Fibroblast of lung (primary cell): ENCODE data around the gene RXRA. TPM values are rescaled to one million over a fixed set of nuclear protein-coding genes. Genes with fewer than 3 reads are reported as not detected.
A peak's percentile ranks its signal among the peaks of the same experiment; 100 is the strongest.

Experiments used
- DNase-seq, 2 donors: peaks; one replicate each; pipeline versions ENCODE4 v3.0.0 to v3.0.0-alpha.2; 2010; ENCODE audit warnings: low read depth in 2 of 2
- H2AFZ ChIP-seq: 2 replicates; pipeline ENCODE4 v1.5.1; 2012; ENCODE audit warnings: low read length, control low read depth, inconsistent platforms
- H3K27ac ChIP-seq: 2 replicates; pipeline ENCODE4 v1.5.1; 2011; ENCODE audit warnings: low read length, control low read depth; ENCODE audit not compliant: insufficient read depth
- H3K27me3 ChIP-seq: 2 replicates; pipeline ENCODE4 v1.5.1; 2011; ENCODE audit warnings: mild to moderate bottlenecking, low read length; ENCODE audit not compliant: control insufficient read depth, insufficient read depth
- H3K36me3 ChIP-seq: 2 replicates; pipeline ENCODE4 v1.5.1; 2011; ENCODE audit warnings: low read length; ENCODE audit not compliant: control insufficient read depth, insufficient read depth
- H3K4me1 ChIP-seq: 2 replicates; pipeline ENCODE4 v1.5.1; 2011; ENCODE audit warnings: low read length; ENCODE audit not compliant: control insufficient read depth, insufficient read depth; ENCODE audit errors: extremely low read depth
- H3K4me2 ChIP-seq: 2 replicates; pipeline ENCODE4 v1.5.1; 2011; ENCODE audit warnings: low read length, control low read depth; ENCODE audit not compliant: insufficient read depth; ENCODE audit errors: extremely low read depth
- H3K4me3 ChIP-seq, 4 experiments: fragments of 200-600 bp in 1 of 4; sonication (generic) in 1 of 4; replicated peaks in 1 of 4; 2 replicates each; pipeline ENCODE4 v1.5.1; 2011 to 2016; ENCODE audit warnings: low read length in 4 of 4, low read depth in 3 of 4, mild to moderate bottlenecking in 3 of 4, control low read depth in 2 of 4, inconsistent platforms in 1 of 4, mixed read lengths in 1 of 4; ENCODE audit not compliant: insufficient read depth in 1 of 4; ENCODE audit errors: control extremely low read depth in 1 of 4
- H3K79me2 ChIP-seq: 2 replicates; pipeline ENCODE4 v1.5.1; 2012; ENCODE audit warnings: mild to moderate bottlenecking, low read length, inconsistent platforms; ENCODE audit not compliant: control insufficient read depth, insufficient read depth
- H3K9ac ChIP-seq: 2 replicates; pipeline ENCODE4 v1.5.1; 2011; ENCODE audit warnings: mild to moderate bottlenecking, low read length, control low read depth; ENCODE audit not compliant: insufficient read depth
- H3K9me3 ChIP-seq: 2 replicates; pipeline ENCODE4 v1.5.1; 2012; ENCODE audit warnings: low read depth, low read length; ENCODE audit not compliant: control insufficient read depth, insufficient read depth
- H4K20me1 ChIP-seq: 2 replicates; pipeline ENCODE4 v1.5.1; 2011; ENCODE audit warnings: low read length; ENCODE audit not compliant: control insufficient read depth, insufficient read depth; ENCODE audit errors: extremely low read depth
- EZH2 ChIP-seq: IDR thresholded peaks from 2 replicates; pipeline ENCODE4 v1.5.1; 2012; ENCODE audit warnings: low read length, control low read depth, mild to moderate bottlenecking; ENCODE audit errors: missing control alignments
- polyA plus RNA-seq, 2 donors: library from polyadenylated mRNA; depleted of rRNA in 1 of 2; stranded (reverse) in 1 of 2; unstranded in 1 of 2; fragments of >200 nt; gene quantifications; 2 replicates each; pipeline ENCODE4 v1.2.1, GENCODE V29; 2011 to 2012; ENCODE audit warnings: missing spikeins in 1 of 2
- total RNA-seq: library from RNA; depleted of rRNA; stranded (reverse); fragments of >200 nt; gene quantifications from 2 replicates; pipeline ENCODE4 v1.2.1, GENCODE V29; 2014
- TF ChIP-seq, protein P1 (sequence below), 2 donors: IDR thresholded peaks in 1 of 2; conservative IDR thresholded peaks in 1 of 2; 1 replicate in 1 of 2; 2 replicates in 1 of 2; pipeline ENCODE4 v1.5.1; 2011 to 2012; ENCODE audit warnings: low read length in 2 of 2, control low read depth in 1 of 2, inconsistent platforms in 1 of 2, low read depth in 1 of 2, mild to moderate bottlenecking in 1 of 2

Gene RXRA
- total and polyA plus RNA-seq, 2 donors (not counting 1 experiment from before 2014, with no cell fraction given): 13.3 to 14.9 TPM

DNA sequence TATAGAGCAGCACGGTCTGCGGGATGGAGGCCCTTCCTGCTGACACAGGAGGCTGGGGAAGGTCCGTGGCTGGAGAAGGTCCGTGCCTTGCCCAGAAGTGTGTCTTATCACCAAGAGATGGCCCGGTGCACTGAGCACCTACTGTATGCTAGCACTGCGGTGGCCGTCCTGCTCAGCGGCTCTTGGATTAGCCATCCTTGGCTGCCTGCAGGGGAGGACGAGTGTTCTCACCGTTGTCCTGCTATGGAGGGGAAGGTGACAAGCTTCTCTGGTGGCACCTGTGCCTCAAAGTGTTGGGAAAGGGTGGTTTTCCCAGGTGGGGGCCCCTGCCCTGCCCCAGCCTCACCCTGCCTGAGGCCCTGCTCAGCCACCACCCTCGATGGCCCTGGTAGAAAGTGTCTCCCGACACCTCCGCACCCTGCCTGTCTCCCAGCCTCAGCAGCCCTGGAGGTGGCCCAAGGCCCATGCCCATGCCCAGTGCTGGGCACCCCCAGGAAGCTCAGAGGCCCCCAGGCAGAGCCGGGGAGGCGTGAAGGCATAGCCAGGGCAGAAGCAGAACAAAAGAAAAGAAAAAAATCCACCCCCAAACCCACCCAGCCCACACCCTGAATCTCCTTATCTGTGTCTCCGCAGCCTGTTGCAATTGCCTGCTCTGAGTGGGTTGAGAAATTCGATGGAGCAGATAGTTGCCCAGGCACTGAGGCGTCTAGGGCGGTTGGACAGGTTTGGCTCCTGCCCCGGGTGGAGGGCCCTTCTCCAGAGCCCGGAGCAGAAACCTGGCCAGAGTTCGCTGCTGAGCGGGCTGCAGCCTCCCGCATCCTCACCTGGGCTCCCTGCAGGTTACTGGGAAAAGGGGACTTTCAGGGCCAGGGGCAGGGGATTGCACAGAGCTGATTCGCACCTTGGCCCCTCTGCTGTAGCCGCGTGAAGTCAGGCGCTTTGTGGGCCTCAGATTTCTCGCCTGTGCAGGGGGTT lies 30.5 kb downstream of the RXRA start:
- Histone ChIP-seq H3K4me3 (no peak overlapping the region), H3K4me1 (no peaks in the 10 kb centered on the region)

DNA sequence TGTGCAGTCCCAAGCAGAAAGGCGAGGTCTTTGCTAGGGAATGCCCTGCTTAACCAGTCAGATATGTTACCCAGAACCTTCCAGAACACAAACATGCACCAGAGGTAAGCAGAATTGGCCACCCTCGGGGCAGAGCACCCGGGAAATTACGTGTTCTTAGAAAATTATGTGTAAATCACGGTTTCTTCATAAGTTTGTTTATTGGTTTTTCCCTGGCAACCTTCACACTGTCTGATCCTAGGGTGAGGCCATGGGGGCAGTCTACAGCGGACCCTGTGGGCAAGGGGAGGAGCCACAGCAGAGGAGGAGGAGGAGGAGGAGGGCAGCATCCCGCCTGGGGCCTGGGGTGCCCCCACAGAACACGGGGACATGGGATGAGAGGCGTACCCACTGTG lies 31.4 kb downstream of the RXRA start:
- TF ChIP-seq, protein P1, sequence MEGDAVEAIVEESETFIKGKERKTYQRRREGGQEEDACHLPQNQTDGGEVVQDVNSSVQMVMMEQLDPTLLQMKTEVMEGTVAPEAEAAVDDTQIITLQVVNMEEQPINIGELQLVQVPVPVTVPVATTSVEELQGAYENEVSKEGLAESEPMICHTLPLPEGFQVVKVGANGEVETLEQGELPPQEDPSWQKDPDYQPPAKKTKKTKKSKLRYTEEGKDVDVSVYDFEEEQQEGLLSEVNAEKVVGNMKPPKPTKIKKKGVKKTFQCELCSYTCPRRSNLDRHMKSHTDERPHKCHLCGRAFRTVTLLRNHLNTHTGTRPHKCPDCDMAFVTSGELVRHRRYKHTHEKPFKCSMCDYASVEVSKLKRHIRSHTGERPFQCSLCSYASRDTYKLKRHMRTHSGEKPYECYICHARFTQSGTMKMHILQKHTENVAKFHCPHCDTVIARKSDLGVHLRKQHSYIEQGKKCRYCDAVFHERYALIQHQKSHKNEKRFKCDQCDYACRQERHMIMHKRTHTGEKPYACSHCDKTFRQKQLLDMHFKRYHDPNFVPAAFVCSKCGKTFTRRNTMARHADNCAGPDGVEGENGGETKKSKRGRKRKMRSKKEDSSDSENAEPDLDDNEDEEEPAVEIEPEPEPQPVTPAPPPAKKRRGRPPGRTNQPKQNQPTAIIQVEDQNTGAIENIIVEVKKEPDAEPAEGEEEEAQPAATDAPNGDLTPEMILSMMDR (conservative IDR thresholded peaks at IDR 0.05 in 1 of 2, IDR thresholded peaks at IDR 0.05 in 1 of 2; ENCODE audit: low read depth in 1 of 2, low read length in 2 of 2): no peak
- no peak for TF ChIP-seq EZH2
- no peak for DNase-seq
- H3K4me3 ChIP-seq: no peak overlapping the region
- no peak overlapping the region for H3K27ac ChIP-seq
- no peaks in the 10 kb centered on the region for H3K4me1 ChIP-seq
- no peak overlapping the region for H3K9ac ChIP-seq
- H3K36me3 ChIP-seq: no peaks in the 10 kb centered on the region
- no peaks in the 10 kb centered on the region for H3K9me3 ChIP-seq
- H2AFZ ChIP-seq: no peak overlapping the region
- H3K27me3 ChIP-seq: no peaks in the 10 kb centered on the region
- peaks cover 5% of the 10 kb centered on the region for H3K79me2 ChIP-seq
- H3K4me2 ChIP-seq: no peak overlapping the region
- no peaks in the 10 kb centered on the region for H4K20me1 ChIP-seq

More for the DNA sequence above, 30.5 kb downstream of the RXRA start:
- Histone ChIP-seq H3K36me3 (no peaks in the 10 kb centered on the region), H3K27me3 (no peaks in the 10 kb centered on the region), H3K4me2 (no peak overlapping the region), H3K27ac (no peak overlapping the region), H3K79me2 (peaks cover 5% of the 10 kb centered on the region), H3K9me3 (no peaks in the 10 kb centered on the region), H2AFZ (no peak overlapping the region), H4K20me1 (no peaks in the 10 kb centered on the region), H3K9ac (no peak overlapping the region)
- peak in 1 of 2 donors; percentile 53 for DNase-seq
- TF ChIP-seq EZH2: no peak
- TF ChIP-seq, protein P1 (conservative IDR thresholded peaks at IDR 0.05 in 1 of 2, IDR thresholded peaks at IDR 0.05 in 1 of 2; ENCODE audit: low read depth in 1 of 2, low read length in 2 of 2): no peak

DNA sequence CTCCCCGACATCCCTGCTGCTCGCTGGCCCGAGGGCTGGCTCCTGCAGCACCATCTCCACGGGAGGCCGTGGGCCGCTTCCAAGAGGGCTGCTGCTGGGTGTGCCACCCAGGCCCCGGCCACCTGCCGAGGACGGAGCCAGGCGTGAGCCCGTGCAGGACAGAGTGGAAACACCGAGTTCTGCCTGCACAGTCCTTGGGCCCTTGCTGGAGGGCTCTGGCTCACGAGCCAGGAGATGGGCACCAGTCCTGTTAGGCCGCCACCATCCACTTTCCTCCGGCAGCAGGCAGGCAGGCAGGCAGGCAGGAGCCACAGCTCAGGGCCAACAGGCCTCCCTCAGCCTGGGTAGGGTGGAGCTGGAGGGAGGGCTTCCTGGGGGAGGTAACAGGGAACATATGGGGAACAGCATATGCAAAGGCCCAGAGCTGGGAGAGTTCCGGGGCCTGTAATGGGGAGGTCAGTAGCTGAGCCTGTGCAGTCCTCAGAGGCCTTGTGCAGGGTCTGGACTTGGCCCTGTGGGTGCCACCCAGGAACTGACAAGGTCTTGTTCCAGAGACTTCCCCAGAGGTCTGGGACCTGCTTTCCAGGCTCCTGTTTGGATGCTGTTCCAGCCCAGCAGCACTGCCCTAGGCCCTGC lies 31.9 kb downstream of the RXRA start:
- DNase-seq: no peak
- no peak overlapping the region for H3K9ac ChIP-seq
- H3K4me1 ChIP-seq: no peaks in the 10 kb centered on the region
- no peaks in the 10 kb centered on the region for H4K20me1 ChIP-seq
- H3K4me3 ChIP-seq: no peak overlapping the region
- H3K36me3 ChIP-seq: no peaks in the 10 kb centered on the region
- H2AFZ ChIP-seq: no peak overlapping the region
- H3K79me2 ChIP-seq: peaks cover 4% of the 10 kb centered on the region
- no peaks in the 10 kb centered on the region for H3K27me3 ChIP-seq
- no peak for TF ChIP-seq EZH2
- TF ChIP-seq, protein P1 (conservative IDR thresholded peaks at IDR 0.05 in 1 of 2, IDR thresholded peaks at IDR 0.05 in 1 of 2; ENCODE audit: low read depth in 1 of 2, low read length in 2 of 2): no peak
- H3K9me3 ChIP-seq: no peaks in the 10 kb centered on the region
- H3K4me2 ChIP-seq: no peak overlapping the region
- H3K27ac ChIP-seq: no peak overlapping the region
